Epithelial cell of esophagus (primary cell): Measurements from ENCODE around the gene TOX3.

Experiments
- DNase-seq: peaks from one replicate; pipeline ENCODE4 v3.0.0; 2010; ENCODE audit warnings: low read depth
- H3K4me3 ChIP-seq: 2 replicates; pipeline ENCODE4 v1.5.1; 2011; ENCODE audit warnings: mild to moderate bottlenecking, low read length, control low read depth
- CTCF ChIP-seq: IDR thresholded peaks from 2 replicates; pipeline ENCODE4 v1.5.1; 2011; ENCODE audit warnings: low read depth, mild to moderate bottlenecking, low read length, control low read depth, inconsistent platforms; ENCODE audit not compliant: insufficient read depth; ENCODE audit errors: missing control alignments

The TOX3 gene

GRCh38 chr16:52441886-52442285, 105.1 kb downstream of the TOX3 start:
- DNase-seq, result no peak
- no peak overlapping the region for H3K4me3 ChIP-seq
- no peak for TF ChIP-seq CTCF

GRCh38 chr16:52440248-52440647, 106.7 kb downstream of the TOX3 start:
- no peak overlapping the region for H3K4me3 ChIP-seq
- no peak for TF ChIP-seq CTCF
- no peak for DNase-seq

GRCh38 chr16:52439750-52440149, 107.2 kb downstream of the TOX3 start:
- DNase-seq, result no peak
- TF ChIP-seq CTCF, result no peak
- H3K4me3 ChIP-seq, result no peak overlapping the region

- no peak overlapping the region for H3K4me3 ChIP-seq
- TF ChIP-seq CTCF, result no peak
- DNase-seq, result no peak
These were observed 107.7 kb downstream of the TOX3 start for GRCh38 chr16:52439171-52439701.

GRCh38 chr16:52437277-52437670, 109.7 kb downstream of the TOX3 start:
- no peak for TF ChIP-seq CTCF
- H3K4me3 ChIP-seq, result no peak overlapping the region

GRCh38 chr16:52436339-52437276, 110.3 kb downstream of the TOX3 start:
- no peak for DNase-seq
- no peak overlapping the region for H3K4me3 ChIP-seq
- TF ChIP-seq CTCF, result no peak

More at GRCh38 chr16:52437277-52437670, 109.7 kb downstream of the TOX3 start:
- no peak for DNase-seq

- no peak for TF ChIP-seq CTCF
- H3K4me3 ChIP-seq, result no peak overlapping the region
- no peak for DNase-seq
These were observed 112.7 kb downstream of the TOX3 start for GRCh38 chr16:52434224-52434623.
